Activated effector memory CD4-positive, alpha-beta T cell treated with anti-CD3 and anti-CD28 coated beads, Interleukin-2, amount 50 U/mL, for 16 hours (primary cell): ENCODE data around the gene STX18.
"Not testable (repeated sequence)": the region's sequence is repeated elsewhere in the genome, so short reads cannot be mapped to it uniquely, and the experiment has no call there.

Experiments used
- DNase-seq: peaks from one replicate; pipeline ENCODE4 v3.0.0-alpha.2; 2020

STX18 gene

GRCh38 chr4:4507403-4507802 lies 34.4 kb downstream of the STX18 start:
- DNase-seq = no peak

- no peak for DNase-seq
Observed at GRCh38 chr4:4506961-4507360, 34.9 kb downstream of the STX18 start.

GRCh38 chr4:4505211-4505610 lies 36.6 kb downstream of the STX18 start:
- not testable (repeated sequence) for DNase-seq

- DNase-seq = no peak
Observed at GRCh38 chr4:4504783-4505182, 37.1 kb downstream of the STX18 start.

- DNase-seq = peak; percentile 70
Observed at GRCh38 chr4:4502694-4503311, 39.0 kb downstream of the STX18 start.

- DNase-seq = no peak
Observed at GRCh38 chr4:4501679-4502078, 40.2 kb downstream of the STX18 start.

DNA sequence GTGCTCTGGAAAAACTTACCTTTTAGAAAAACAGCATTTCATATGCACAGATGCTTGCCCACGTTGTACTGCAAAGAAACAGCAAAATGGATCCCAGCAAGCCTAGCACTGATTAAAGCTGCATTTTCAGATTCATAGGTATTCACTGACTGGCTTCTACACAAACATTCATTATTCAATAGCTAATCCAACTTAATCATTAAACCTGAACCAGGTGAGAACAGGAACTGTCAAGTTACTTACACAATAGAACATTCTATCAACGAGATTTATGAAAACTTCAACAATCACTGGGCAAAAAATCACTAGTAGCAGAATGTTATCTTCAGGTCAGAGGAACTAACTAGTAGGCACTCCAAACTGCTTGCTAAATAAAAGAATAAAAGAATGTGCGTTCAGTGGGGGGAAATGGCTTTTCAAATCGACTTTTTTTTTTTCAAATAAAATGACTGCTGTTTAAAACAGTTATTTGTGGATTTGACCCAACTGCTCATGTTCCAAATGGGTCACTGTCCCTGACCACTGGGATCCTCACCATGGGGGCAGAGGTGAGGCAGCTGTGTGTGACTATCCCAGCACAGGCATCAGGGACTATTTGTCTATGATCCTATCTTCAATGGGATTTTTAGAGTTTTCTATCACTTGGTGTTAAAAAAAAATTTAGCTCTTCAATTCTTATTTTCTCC lies 42.3 kb downstream of the STX18 start:
- no peak for DNase-seq

GRCh38 chr4:4496592-4497372 lies 45.1 kb downstream of the STX18 start:
- DNase-seq = no peak

- DNase-seq = no peak
Observed at GRCh38 chr4:4494882-4495281, 47.0 kb downstream of the STX18 start.

- no peak for DNase-seq
Observed at GRCh38 chr4:4492161-4492847, 49.5 kb downstream of the STX18 start.

- DNase-seq = no peak
Observed at GRCh38 chr4:4491396-4491893, 50.4 kb downstream of the STX18 start.

DNA sequence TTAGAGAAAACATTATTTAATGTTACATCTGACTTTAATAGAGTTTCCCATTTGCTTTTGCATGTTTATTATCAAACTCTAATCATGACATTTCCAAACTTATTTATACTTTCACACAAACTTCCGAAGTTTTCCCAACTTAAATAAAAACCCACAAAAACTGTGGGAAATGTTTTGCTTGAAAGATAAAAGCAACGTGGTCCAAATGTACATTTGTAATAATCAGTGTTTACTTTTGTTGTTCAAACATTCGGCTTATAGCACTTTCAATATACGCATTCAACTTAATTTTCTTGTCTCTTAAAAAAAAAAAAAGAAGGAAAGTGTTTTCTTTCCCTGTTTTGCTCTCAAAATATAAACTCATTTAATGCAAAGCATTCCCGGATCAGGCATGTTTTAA lies 51.0 kb downstream of the STX18 start:
- no peak for DNase-seq

DNA sequence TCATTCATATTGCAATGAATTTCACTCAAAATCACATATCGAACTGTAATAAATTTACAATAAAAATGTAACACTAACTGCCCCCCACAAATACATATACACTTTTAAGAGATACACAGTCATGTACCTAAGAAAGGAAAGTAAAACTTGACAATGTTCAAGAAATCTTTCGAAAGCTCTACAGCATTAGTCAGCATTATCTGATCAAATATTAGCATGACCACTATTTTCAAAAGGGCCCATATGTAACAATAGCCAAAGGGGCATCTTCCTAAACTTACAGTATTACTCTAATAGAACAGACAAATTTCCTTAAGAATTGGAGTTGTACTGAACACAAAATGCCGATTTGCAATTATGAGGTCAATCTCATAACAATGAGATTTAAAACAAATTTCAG lies 51.8 kb downstream of the STX18 start:
- DNase-seq = no peak

- peak; percentile 87 for DNase-seq
Observed at GRCh38 chr4:4488405-4489404, 53.1 kb downstream of the STX18 start.

DNA sequence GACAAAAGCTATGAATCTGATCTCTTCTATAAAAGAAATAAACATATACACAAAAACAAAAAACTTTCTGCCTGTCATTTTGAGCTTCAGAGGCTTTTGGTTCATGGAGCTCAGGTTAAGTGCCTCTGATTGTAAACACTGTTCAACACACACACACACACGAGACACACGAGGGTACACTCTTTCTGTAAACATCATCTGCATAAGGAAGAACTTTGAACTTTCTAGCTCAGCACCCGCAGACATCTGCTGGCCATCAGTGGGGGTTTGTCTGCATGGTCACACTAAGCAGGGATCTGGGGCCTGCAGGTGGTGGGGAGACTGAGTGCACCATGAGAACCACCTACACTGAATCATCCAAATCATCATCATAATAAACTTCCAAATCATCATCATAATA lies 54.9 kb downstream of the STX18 start:
- no peak for DNase-seq

- DNase-seq = no peak
Observed at GRCh38 chr4:4485806-4486205, 56.0 kb downstream of the STX18 start.

GRCh38 chr4:4481399-4481994 lies 60.4 kb downstream of the STX18 start:
- DNase-seq = no peak

GRCh38 chr4:4480685-4481398 lies 61.0 kb downstream of the STX18 start:
- no peak for DNase-seq

- no peak for DNase-seq
Observed at GRCh38 chr4:4480205-4480604, 61.6 kb downstream of the STX18 start.

DNA sequence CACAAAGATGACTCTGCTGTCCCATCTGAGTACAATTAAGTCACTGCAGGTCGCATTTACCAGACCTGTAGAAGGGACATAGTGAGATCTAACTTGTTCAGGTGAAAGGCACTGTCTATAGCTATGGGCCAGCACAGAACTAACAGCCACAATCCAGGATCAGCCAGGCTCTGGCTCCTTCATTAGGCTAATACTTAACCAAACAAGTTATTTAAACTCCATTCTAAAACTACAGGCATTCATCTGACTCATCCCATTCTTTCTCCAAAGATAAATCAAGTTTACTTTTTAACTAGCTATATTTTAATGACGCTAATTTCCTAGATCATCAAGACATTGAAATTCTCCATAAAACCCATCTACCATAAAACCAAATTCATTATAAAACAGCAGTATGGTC lies 62.5 kb downstream of the STX18 start:
- no peak for DNase-seq

DNA sequence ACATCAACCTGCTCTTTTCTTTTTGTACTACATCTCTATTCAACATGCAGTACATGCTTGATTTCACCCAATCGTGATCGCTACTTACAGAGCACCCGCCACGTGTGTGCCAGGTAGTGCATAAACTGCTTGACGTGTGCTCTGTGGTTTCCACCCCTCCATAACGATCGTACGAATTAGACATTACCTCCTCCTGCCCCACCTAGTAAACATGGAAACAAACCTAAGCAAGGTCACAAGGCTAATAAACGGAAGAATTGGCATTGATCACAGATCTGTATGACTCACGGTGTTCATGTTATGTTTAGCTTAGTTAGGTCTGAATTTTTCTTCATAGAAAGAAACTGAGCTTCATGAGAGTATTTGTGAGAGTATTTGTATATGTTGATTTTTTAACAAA lies 64.1 kb downstream of the STX18 start:
- no peak for DNase-seq
